Measurements from ENCODE around the gene CREBBP. TPM values are rescaled to one million over a fixed set of nuclear protein-coding genes. Genes with fewer than 3 reads are reported as not detected.
A peak's percentile ranks its signal among the peaks of the same experiment; 100 is the strongest.

Gene CREBBP
- total and polyA plus RNA-seq, 7 donors: 7.1 to 54.9 (median 44.1) TPM

GRCh38 chr16:3841729-3842508, 38.6 kb downstream of the CREBBP start:
- Histone ChIP-seq H3K9me3 (no peaks in the 10 kb centered on the region), H3K4me1 (peaks cover 67% of the 10 kb centered on the region), H3K27me3 (ENCODE audit: insufficient read depth in 3 of 3, low read length in 2 of 3) (no peaks in the 10 kb centered on the region), H3K36me3 (ENCODE audit: insufficient read depth in 1 of 2, low read depth in 1 of 2) (peaks cover 0 to 6% of the 10 kb centered on the region in 2 donors), H3K4me3 (no peak overlapping the region), H3K27ac (no peak overlapping the region)
- ATAC-seq (no peak), DNase-seq (no peak)
- TF ChIP-seq CTCF (IDR thresholded peaks at IDR 0.05): no peak
- intact Hi-C loops (cut with DNase I): no loop called here
- WGBS, 3 donors: 65 to 79% (median 67%) methylated on average over 10 of the region's 10 CpGs

DNA sequence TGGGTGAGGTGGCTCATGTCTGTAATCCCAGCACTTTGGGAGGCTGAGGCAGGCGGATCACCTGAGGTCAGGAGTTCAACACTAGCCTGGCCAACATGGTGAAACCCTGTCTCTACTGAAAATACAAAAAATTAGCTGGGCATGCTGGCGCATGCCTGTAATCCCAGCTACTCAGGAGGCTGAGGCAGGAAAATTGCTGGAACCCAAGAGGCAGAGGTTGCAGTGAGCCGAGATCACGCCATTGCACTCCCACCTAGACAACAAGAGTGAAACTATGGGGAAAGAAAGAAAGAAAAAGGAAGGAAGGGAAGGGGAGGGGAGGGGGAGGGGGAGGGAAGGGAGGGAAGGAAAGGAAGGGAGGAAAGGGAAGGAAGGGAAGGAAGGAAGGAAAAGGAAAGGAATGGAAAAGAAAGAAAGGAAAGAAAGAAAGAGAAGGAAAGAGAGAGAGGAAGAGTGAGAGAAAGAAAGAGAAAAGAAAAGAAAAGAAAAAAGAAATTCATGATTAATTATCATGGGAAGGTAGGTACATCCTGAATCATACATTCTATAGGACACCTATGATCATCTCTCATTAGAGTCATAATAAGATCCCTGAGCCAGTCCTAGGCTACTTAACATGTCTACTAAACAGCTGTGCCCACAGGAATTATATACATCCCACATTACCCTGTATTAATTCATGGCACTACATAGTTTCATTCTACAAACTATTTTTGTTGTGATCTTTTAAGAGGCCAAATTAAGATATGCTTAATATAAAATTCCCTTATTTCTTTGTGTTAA, 40.9 kb downstream of the CREBBP start:
- Histone ChIP-seq H3K4me1 (peaks cover 56% of the 10 kb centered on the region), H3K36me3 (ENCODE audit: insufficient read depth in 1 of 2, low read depth in 1 of 2) (no peaks in the 10 kb centered on the region), H3K4me3 (no peak overlapping the region), H3K9me3 (no peaks in the 10 kb centered on the region), H3K27ac (no peak overlapping the region), H3K27me3 (ENCODE audit: insufficient read depth in 3 of 3, low read length in 2 of 3) (no peaks in the 10 kb centered on the region)
- no peak for TF ChIP-seq CTCF (IDR thresholded peaks at IDR 0.05)
- intact Hi-C loops (cut with DNase I): no loop called here
- 90 to 92% (median 90%) methylated on average over 3 to 4 of the region's 4 CpGs for WGBS, 3 donors
- ATAC-seq (no peak), DNase-seq (no peak)

DNA sequence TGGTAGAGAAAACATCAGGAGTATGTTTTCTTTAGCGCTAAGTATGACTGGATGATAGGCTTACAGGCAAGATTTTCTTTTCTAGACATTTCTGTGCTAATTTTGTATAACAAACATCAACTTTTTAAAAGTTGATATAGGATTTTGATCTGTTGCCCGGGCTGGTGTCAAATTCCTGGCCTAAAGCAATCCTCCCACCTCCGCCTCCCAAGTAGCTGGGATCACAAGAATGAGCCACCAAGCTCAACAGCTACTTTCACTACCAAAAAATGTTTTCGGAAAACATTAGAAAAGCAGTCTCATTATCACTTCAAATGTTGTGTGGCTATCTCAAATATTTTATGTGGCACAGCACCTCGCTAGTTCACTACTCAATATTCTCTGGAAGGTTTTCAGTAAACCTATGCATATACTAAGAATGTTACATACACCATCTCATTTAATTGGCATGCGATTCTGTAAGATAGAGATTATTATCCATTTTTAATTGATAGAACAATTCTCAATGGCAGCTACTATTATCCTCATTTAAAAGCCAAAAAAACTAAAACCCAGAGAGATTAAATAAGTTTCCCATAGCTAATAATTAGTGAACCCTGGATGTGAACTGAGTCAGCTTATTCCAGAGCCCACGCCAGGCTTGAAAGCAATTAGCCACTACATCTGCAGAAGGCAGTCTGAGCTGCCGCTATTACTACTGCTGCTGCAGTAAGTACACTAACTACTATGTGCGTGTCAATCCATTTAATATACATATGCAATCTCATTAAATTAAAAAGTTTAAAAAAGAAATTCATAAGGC, 41.7 kb downstream of the CREBBP start:
- Histone ChIP-seq H3K4me3 (no peak overlapping the region), H3K27me3 (ENCODE audit: insufficient read depth in 3 of 3, low read length in 2 of 3) (no peaks in the 10 kb centered on the region), H3K9me3 (no peaks in the 10 kb centered on the region), H3K27ac (no peak overlapping the region), H3K4me1 (peaks cover 54% of the 10 kb centered on the region), H3K36me3 (ENCODE audit: insufficient read depth in 1 of 2, low read depth in 1 of 2) (no peaks in the 10 kb centered on the region)
- ATAC-seq (no peak), DNase-seq (no peak)
- 81 to 86% (median 85%) methylated on average over 9 of the region's 9 CpGs for WGBS, 3 donors
- no peak for TF ChIP-seq CTCF (IDR thresholded peaks at IDR 0.05)
- intact Hi-C loops (cut with DNase I): no loop called here

GRCh38 chr16:3837851-3838586, 42.5 kb downstream of the CREBBP start:
- Histone ChIP-seq H3K27me3 (ENCODE audit: insufficient read depth in 3 of 3, low read length in 2 of 3) (no peaks in the 10 kb centered on the region), H3K4me1 (peaks cover 49% of the 10 kb centered on the region), H3K9me3 (no peaks in the 10 kb centered on the region), H3K36me3 (ENCODE audit: insufficient read depth in 1 of 2, low read depth in 1 of 2) (no peaks in the 10 kb centered on the region), H3K27ac (no peak overlapping the region), H3K4me3 (no peak overlapping the region)
- DNase-seq: no peak
- TF ChIP-seq CTCF (IDR thresholded peaks at IDR 0.05): no peak
- ATAC-seq: peak in 2 of 4 donors; percentile 9 to 32
- intact Hi-C loops (cut with DNase I): no loop called here
- 56 to 66% (median 63%) methylated on average over 5 of the region's 5 CpGs for WGBS, 3 donors

Measured in psoas muscle (tissue), 8 donors.